NCI-H510A (cell line): ENCODE data around the gene SCYL2.
"Not testable (repeated sequence)": the region's sequence is repeated elsewhere in the genome, so short reads cannot be mapped to it uniquely, and the experiment has no call there.

Experiments
- DNase-seq: peaks from one replicate; lab custom pipeline; 2025; lab: John Stamatoyannopoulos, UW

SCYL2 gene

DNA sequence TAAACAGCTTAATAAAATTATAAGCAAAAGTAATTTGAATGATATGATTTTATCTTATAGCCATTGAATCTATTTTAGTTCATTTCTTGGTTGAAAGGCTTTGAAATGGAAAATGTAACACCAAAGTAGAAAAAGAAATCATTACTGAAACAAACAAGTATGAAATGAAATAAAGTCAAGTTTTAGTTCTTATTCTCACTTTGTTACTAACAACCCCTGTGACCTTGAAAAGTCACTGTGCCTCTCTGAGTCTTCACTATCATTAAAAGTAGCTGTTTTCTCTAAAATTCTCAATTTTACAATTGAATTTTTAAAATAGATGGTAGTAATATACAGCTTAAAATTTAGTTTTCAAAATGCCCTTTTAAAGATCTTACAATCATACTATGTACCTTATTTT lies 57.5 kb downstream of the SCYL2 start:
- DNase-seq = no peak

DNA sequence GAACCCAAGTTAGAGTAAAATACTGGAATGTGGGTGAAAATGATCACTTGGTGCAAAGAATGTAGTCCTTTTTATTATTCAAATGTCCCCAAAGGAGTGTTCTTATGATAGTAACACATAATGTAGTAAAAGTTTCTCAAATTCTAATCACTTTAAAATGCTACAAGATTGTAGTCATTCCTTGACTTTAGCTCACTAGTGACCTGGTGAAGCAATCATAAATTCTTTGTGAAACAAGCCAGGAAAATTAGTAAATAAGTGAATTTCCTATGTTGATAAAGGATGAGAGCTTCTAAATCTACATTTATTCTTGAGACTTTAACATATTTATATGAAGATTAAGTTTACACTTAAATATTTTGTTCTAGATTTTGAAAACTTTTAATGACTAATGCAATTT lies 59.2 kb downstream of the SCYL2 start:
- no peak for DNase-seq

DNA sequence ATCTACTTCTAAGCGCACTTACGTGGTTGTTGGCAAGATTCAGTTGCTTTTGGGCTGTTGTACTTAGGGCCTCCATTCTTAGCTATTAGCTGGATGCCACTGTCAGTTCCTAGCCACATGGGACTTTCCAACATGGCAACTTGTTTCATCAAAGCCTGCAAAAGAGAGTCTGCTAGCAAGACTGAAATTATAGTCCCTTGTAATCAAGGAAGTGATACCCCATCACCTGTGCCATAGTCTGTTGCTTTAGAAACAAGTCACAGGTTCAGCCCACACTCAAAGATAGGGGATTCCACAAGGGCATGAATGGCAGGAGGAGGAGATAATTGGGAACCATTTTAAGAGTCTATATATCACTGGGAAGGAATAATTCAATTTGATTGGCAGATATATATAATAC lies 62.8 kb downstream of the SCYL2 start:
- DNase-seq = no peak

DNA sequence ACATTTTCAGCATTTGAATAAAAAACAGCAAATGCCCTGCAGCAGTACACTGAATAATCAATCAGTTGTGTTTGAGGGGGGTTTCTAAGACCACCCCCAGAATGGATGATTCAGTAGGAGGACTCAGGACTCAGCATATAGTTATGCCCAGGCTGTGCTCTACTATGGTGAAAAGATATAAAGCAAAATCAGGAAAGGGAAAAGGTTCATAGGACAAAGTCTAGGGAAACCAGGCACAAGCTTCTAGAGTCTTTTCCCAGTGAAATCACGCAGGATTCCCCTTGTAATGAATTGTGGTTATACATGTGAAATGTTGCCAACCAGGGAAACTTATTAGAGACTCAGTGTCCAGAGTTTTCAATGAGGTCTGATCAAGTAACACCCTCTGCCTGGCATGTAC lies 64.9 kb downstream of the SCYL2 start:
- DNase-seq = no peak

DNA sequence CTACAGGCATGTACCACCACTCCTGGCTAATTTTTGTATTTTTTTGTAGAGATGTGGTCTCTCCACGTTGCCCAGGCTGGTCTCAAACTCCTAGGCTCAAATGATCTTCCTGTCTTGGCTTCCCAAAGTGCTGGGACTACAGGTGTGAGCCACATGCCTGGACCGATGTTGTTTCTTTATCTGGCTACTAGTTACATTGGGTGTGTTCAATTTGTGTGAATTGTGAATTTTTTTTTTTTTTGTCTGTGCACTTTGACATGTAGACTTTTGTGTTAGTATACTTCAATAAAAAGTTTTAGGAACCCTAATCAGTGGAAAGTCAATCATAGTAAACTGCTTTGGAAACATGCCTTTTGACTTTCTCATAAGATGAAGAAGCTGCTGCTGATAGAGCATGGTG lies 65.9 kb downstream of the SCYL2 start:
- no peak for DNase-seq

DNA sequence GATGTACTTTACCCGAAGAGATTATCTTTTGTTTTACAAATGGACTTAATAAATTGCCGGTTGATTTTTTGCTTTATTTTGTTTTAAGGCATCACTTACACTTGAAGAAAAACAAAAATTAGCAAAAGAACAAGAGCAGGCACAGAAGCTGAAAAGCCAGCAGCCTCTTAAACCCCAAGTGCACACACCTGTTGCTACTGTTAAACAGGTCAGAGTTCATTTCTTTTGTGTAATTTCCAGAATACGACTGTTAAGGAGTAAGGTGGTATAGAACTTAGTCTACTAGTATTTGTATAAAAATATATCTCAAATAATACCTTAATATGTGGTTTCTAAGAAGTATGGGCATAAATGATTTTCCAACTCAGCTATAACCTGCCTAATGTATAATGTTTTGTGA lies 70.3 kb downstream of the SCYL2 start:
- no peak for DNase-seq

DNA sequence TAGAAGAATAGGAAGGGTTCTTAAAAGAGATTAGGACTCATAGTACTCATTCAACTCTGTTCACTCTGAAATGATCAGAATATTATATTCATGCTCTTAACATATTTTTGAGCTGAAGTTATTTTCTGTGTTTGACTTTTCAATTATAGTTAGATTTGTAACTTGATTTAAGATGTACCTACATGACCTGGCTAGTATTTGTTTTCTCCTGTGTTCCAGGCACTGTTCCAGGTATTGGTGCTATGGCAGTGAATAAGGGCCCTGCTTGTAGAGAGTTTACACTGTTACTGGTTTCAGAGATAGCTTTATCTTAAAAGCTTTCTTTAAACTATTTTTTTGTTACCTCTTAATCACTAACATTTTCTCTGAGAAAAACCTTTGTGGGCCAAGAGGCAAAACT lies 70.8 kb downstream of the SCYL2 start:
- DNase-seq = no peak

DNA sequence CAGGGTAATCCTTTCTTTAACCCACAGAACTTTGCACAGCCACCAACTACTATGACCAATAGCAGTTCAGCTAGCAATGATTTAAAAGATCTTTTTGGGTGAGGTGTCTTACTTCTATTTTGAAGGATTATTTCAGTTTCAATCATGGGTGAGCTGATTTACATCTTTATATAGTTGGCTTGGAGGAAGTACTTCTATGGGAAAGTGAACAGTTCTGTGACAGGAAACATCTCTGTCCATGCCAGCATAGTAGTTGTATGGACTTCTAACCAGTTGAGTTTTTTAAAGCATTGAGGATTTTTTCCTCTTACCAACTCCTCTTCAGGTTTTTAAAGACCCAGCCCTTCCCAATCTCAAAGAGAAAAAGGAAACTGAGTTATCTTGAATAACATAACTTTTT lies 72.1 kb downstream of the SCYL2 start:
- no peak for DNase-seq

DNA sequence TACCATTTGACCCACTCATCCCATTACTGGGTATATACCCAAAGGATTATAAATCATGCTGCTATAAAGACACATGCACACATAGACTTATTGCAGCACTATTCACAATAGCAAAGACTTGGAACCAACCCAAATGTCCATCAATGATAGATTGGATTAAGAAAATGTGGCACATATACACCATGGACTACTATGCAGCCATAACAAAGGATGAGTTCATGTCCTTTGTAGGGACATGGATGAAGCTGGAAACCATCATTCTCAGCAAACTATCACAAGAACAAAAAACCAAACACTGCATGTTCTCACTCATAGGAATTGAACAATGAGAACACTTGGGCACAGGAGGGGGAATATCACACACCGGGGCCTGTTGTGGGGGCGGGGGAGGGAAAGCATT lies 75.9 kb downstream of the SCYL2 start:
- DNase-seq = not testable (repeated sequence)

DNA sequence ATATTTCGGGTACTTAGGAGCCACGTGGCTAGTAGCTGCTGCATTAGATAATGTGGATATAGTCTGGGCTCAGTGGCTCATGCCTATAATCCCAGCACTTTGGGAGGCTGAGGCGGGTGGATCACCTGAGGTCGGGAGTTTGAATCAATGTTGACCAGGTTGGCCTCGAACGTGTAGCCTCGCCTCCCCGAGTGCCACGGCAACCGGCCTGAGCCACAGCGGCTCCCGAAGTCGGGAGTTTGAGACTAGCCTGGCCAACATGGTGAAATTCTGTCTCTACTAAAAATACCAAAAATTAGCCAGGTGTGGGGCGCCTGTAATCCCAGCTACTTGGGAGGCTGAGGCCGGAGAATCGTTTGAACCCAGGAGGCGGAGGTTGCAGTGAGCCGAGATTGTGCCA lies 77.4 kb downstream of the SCYL2 start:
- not testable (repeated sequence) for DNase-seq

DNA sequence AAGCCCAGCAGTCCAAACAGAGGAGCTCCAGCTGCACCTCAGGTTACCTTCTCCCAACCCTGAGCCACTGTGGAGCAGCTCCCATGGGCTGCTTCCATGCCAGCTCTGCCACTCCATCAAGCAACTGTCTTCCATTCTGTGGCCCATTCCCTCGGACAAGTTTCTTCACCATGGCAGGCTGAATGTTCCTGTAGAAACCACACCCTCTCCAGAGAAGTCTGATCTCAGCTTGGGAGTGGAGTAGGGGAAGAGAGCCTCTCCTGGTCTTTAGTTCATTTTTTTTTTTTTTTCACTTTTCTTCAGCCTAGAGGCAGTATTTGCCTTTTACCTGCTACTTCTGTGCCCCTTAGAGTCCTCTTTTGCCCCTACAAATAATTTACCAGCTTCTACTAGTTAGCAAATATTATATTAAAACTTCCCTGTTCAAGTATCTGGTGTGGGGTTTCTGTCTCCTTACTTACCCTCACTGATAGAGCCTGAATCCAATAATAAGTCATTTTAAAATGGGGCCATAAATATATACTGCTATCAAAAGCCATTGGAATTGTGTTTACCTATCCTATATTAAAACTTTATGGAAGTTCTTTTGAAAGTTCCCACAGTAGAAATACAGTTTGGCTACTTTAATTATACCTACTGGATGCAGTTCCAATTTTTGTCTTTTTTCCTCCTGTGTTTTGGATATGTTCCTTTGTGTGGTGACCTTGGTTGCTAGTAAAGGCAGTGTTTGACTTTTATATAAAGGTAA lies 78.2 kb downstream of the SCYL2 start:
- DNase-seq = no peak

DNA sequence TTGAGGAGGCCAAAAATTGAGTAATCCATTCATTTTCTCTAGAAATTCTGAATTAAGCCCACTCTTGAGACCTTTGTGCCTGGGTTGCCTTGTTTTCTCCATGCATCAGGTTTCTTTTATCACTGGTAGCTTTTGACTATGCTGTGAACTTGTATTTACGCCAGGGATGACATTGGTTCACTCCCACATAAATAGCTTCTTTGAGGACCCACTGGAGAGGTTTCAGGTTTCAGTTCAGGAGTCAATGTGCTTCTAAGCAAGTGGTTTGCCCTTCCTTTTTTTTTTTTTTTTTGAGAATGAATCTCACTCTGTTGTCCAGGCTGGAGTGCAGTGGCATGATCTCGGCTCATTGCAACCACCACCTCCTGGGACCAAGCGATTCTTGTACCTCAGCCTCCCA lies 79.7 kb downstream of the SCYL2 start:
- peak; percentile 52 for DNase-seq

DNA sequence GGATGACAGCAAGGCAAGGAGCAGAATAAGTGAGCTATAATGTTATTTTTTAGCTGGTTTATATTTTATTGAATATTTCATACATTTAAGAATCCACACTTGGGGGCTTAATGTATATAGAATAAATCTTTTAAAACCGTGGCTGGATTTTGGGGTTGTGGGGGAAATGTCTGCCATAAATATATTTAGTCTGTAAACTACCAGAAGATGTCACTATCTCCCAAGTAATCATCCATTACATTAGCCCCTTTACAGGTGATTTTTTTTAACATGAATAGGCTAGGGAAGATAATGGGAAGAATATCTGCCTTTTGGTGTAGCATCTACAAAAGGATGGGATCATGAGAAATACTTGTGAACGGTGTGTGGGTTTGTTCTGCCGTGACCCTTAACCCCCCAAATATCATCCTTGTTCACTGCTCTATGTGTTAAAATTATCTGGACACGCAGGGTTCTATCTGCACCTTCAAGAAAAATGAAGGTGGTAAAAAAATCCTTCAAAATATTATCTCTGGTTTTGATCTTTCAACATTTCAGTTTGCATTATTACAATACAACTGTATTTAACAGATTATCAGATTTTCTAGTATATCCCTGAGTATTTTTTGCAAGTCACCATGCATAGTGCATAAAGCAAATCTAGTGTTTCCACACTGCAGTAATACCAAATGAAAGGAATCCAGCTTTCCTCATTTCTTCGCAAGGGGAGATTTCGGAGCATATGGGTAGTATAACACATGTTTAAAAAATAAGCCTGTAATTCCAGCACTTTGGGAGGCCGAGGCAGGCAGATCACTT lies 81.9 kb downstream of the SCYL2 start:
- no peak for DNase-seq

DNA sequence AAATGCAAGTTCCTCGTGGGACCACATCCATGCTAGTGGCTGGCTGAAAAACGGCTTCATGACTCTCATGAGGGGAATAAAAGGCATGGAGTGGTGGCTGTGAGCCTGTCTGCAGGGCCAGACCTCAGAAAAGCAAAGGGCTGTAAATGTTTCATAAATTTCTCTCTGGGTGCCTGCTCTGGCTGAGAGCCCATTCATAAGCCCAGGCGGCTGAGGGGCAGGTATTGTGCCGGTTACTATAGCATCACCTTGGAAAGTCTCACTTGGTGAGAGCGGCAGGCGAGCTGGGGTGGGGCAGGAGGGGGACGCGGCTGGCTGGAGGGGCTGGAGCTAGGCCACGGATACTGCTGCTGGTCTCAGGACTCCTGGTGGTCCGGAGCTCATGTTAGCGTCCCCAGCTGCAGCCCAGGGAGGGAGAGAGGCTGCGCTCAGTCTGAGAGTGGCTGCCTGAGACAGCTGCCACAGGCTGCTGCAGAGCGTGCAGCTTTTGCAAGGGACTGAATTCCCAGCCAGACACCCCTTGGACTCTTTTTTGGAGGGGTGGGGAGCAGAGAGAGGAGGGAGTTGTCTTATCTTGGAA lies 89.8 kb downstream of the SCYL2 start, which contains the start of gene SLC17A8:
SLC17A8 (plus strand) TSS at position 431 of the 580 bp plus-strand sequence. CDS start 318 bp downstream, outside the sequence.
- no peak for DNase-seq

DNA sequence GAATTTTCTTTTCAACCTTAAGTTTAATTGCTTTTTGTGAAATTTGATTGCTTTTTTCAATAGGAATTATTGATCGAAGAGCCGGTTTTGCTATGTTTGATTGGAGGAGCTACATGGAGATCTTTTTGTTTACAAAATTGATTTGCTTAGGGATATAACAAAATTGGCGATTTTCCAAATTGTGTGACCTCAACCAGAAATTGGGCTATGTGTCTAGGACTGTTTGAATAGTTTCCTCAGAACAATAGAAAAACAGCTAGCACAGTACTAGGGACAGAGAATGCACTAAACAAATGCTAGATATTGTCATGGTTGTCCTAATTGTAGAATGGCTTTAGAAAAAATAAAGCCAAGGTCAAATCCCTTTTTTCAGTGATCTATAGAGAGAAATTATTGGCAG lies 92.3 kb downstream of the SCYL2 start:
- no peak for DNase-seq

DNA sequence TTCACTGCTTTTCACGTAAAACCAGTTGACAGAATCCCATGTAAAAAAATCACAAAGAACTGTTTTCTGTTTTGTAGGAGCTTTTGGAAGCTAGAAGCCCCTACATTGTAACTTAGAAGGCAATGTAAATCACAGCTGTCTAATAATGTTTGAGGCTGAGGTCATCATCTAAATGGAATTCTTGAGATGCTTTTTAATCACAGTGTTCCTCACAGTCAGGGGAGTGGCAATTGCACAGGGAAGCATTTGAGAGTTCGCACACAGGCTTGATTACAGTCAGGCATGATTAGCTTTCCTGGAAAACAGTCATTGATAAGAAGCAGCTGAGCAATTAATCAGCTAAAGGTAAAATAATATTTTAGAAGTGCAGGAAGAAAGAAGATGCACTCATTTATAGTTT lies 92.8 kb downstream of the SCYL2 start:
- DNase-seq = no peak

DNA sequence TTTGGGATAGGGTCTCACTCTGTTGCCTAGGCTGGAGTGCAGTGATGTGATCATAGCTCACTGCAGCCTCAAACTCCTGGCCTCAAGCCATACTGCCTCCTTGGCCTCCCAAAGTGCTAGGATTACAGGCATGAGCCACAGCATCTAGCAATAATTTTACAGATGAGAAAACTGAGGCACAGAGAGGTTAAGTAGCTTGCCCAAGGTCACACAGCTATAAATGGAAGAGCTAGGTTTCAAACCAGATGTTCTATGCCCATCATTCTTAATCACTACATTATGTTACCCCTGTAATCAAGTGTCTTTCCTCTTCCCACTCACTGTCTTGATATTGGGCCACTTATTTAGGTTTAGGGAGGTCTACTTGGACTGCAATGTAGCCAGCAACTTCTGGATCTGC lies 93.5 kb downstream of the SCYL2 start:
- DNase-seq = no peak

DNA sequence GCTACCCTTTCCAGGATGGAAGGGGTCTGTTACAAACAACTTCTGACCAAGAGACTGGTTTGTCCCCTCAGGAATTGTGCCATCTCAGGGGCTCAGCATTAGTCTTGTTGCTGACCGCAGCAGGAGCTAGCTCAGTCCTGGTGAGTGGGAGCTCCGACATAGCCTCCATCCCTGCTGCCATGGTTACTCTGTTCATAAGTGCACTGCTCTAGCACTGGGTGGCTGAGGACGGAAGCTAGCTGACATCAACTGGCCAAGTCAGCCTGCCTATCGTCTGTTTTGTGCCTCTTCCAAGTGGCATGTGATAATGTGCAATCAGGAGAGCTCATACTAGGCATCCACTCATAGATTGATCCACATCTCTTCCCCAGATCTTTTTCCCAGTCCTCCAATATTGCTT lies 97.3 kb downstream of the SCYL2 start:
- no peak for DNase-seq

DNA sequence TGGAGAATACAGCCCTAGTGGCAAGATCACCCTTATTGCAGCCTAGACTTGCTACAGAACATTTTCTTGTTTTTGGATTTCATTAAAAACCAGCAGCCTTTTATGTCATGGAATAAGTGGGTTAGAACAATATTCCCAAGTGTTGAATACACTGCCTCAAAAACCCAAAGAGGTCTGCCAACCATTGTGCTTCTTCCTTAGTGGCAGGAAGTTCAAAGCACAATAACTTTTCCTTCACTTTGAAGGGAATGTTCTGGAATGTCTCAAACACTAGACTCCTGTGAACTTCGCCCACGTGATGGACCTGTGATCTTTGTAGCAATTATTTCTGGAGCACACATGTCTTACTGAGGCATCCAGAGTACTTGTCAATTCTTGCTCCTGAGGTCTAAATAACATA lies 98.4 kb downstream of the SCYL2 start:
- no peak for DNase-seq

DNA sequence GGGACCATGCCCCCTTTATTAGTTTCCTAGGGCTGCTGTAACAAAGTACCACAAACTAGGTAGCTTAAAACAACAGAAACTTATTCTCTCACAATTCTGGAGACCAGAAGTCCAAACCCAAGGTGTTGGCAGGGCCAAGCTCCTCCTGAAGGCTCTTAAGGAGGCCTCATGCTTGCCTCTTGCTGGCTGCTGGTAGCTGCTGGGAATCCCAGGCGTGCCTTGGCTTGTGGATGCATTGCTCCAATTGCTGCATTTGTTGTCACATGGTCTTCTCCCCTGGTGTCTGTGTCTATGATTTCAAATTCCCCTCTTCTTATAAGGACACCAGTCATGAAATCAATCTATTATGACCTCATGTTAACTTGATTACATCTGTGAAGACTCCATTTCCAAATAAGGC lies 101.1 kb downstream of the SCYL2 start:
- DNase-seq = no peak

DNA sequence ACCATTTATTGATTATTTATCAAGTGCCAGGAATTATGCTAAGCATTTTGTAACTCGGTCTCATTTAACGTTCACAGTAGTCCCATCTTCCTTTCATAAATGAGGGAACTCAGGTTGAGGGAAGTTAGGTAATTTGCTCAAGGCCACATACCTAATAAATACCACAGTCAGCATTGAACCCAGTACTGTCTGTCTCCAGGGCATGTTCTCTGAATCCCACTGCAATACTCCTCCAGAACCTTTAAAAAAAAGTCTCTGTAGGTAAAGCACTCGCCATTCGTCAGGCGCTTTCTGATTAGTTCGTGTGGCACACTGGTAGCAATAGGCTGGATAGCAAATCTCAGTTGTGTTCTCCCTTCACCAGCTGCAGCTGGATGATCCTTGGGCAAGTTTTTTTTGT lies 104.2 kb downstream of the SCYL2 start:
- DNase-seq = no peak

DNA sequence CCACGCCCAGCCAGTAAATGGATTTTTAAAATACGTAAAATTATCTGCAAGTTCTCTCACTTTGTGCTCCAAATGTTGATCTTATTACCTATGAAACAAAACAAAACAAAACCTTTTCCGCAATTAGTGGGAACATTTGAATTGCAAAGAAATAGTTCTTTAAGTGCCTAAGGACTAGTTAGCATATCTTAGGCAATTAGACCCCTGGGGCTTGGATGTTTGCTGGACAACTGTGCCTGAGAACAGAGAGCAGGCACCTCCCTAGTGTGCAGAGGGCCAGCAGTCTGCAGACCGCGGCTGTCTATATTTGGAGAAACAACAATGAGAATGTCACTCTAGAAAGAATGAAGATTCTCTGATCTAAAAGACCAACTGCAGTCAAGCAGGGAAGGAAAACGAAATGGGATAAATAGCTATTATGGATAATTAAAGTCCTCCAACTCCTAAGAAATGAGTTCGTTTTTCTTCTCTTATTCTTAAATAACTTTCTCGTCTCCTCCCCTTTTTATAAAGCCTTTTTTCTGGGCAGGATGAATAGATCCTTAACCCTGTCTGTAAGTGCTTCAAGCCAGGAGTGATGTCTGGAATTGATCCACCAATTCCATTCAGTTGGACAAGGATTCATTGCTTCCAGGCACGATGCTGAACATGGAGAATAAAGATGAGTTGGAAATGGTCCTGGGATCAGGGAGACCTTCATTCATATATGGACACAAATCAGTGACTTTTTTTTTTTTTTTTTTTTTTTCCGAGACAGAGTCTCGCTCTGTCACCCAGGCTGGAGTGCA lies 106.1 kb downstream of the SCYL2 start:
- no peak for DNase-seq
